Liver (tissue), 9 donors: ENCODE results near the gene GJA5. TPM values are rescaled to one million over a fixed set of nuclear protein-coding genes. Genes with fewer than 3 reads are reported as not detected.

Experiments used
- DNase-seq: peaks from one replicate; pipeline ENCODE4 v3.0.0-alpha.2; 2017; ENCODE audit warnings: low spot score
- H3K27ac ChIP-seq, 2 donors: one replicate each; pipeline ENCODE4 v1.7.0; 2013; ENCODE audit warnings: inconsistent platforms in 2 of 2, low read length in 2 of 2, control low read depth in 1 of 2, low read depth in 1 of 2, mild to moderate bottlenecking in 1 of 2
- H3K27me3 ChIP-seq, 4 donors: one replicate each; pipeline versions ENCODE4 v1.6.1 to v1.7.0; 2013; ENCODE audit warnings: low read length in 3 of 4, inconsistent platforms in 1 of 4, mild to moderate bottlenecking in 1 of 4, moderate library complexity in 1 of 4; ENCODE audit not compliant: control insufficient read depth in 4 of 4, insufficient read depth in 4 of 4
- H3K36me3 ChIP-seq, 4 donors: one replicate each; pipeline versions ENCODE4 v1.6.1 to v1.7.0; 2013; ENCODE audit warnings: low read length in 3 of 4, mild to moderate bottlenecking in 3 of 4, low read depth in 1 of 4, moderate library complexity in 1 of 4; ENCODE audit not compliant: control insufficient read depth in 4 of 4, insufficient read depth in 3 of 4
- H3K4me1 ChIP-seq, 4 donors: one replicate each; pipeline versions ENCODE4 v1.6.1 to v1.7.0; 2013; ENCODE audit warnings: low read length in 3 of 4, mild to moderate bottlenecking in 3 of 4, moderate library complexity in 1 of 4; ENCODE audit not compliant: control insufficient read depth in 4 of 4, insufficient read depth in 4 of 4
- H3K4me3 ChIP-seq, 3 donors: one replicate each; pipeline versions ENCODE4 v1.6.1 to v1.7.0; 2013; ENCODE audit warnings: low read length in 3 of 3, control low read depth in 1 of 3, low read depth in 1 of 3, mild to moderate bottlenecking in 1 of 3
- H3K9ac ChIP-seq, 2 donors: one replicate each; pipeline ENCODE4 v1.7.0; 2013; ENCODE audit warnings: low read length in 2 of 2, mild to moderate bottlenecking in 2 of 2, moderate library complexity in 2 of 2, control low read depth in 1 of 2, low read depth in 1 of 2
- H3K9me3 ChIP-seq, 4 donors: one replicate each; pipeline versions ENCODE4 v1.6.1 to v1.7.0; 2013; ENCODE audit warnings: low read length in 3 of 4; ENCODE audit not compliant: control insufficient read depth in 4 of 4
- EGR1 ChIP-seq, 2 donors: IDR thresholded peaks; 2 replicates each; pipeline ENCODE4 v1.6.1; 2016 to 2018; ENCODE audit warnings: antibody characterized with exemption in 2 of 2, low read depth in 2 of 2
- FOXA1 ChIP-seq: IDR thresholded peaks from 2 replicates; pipeline ENCODE4 v1.6.1; 2016; ENCODE audit warnings: antibody characterized with exemption
- FOXA2 ChIP-seq: IDR thresholded peaks from 2 replicates; pipeline ENCODE4 v1.6.1; 2016; ENCODE audit warnings: antibody characterized with exemption
- GABPA ChIP-seq, 2 donors: IDR thresholded peaks in 1 of 2; conservative IDR thresholded peaks in 1 of 2; 2 replicates each; pipeline ENCODE4 v1.6.1; 2016; ENCODE audit warnings: antibody characterized with exemption in 2 of 2, mild to moderate bottlenecking in 1 of 2, moderate library complexity in 1 of 2
- HNF4A ChIP-seq, 2 donors: conservative IDR thresholded peaks; 2 replicates each; pipeline ENCODE4 v1.6.1; 2016; ENCODE audit warnings: antibody characterized with exemption in 2 of 2, mild to moderate bottlenecking in 2 of 2
- HNF4G ChIP-seq: IDR thresholded peaks from 2 replicates; pipeline ENCODE4 v1.6.1; 2016; ENCODE audit warnings: antibody characterized with exemption
- JUND ChIP-seq, 2 donors: IDR thresholded peaks; 2 replicates each; pipeline ENCODE4 v1.6.1; 2016; ENCODE audit warnings: antibody characterized with exemption in 2 of 2
- NR2F2 ChIP-seq: IDR thresholded peaks from 2 replicates; pipeline ENCODE4 v1.6.1; 2016; ENCODE audit warnings: antibody characterized with exemption
- RAD21 ChIP-seq, 2 donors: IDR thresholded peaks; 2 replicates each; pipeline ENCODE4 v1.6.1; 2016; ENCODE audit warnings: antibody characterized with exemption in 2 of 2, mild to moderate bottlenecking in 2 of 2
- RXRA ChIP-seq, 2 donors: IDR thresholded peaks; 2 replicates each; pipeline ENCODE4 v1.6.1; 2017 to 2018; ENCODE audit warnings: antibody characterized with exemption in 2 of 2, mild to moderate bottlenecking in 1 of 2
- SP1 ChIP-seq: IDR thresholded peaks from 2 replicates; pipeline ENCODE4 v1.6.1; 2018; ENCODE audit warnings: antibody characterized with exemption, mild to moderate bottlenecking
- TAF1 ChIP-seq: conservative IDR thresholded peaks from 2 replicates; pipeline ENCODE4 v1.6.1; 2016; ENCODE audit warnings: antibody characterized with exemption, mild to moderate bottlenecking
- YY1 ChIP-seq: IDR thresholded peaks from 2 replicates; pipeline ENCODE4 v1.6.1; 2016; ENCODE audit warnings: antibody characterized with exemption, mild to moderate bottlenecking
- polyA plus RNA-seq, 2 donors: library from polyadenylated mRNA; stranded (reverse) in 1 of 2; unstranded in 1 of 2; fragments of 200-250 nt in 1 of 2; fragments of >200 nt in 1 of 2; fragmentation: Nextera tagmentation in 1 of 2; extraction: Ambion mirVana in 1 of 2; gene quantifications; one replicate each; pipeline versions ENCODE4 v1.2.1 to v1.2.3, GENCODE V29; 2013 to 2015
- total RNA-seq, 2 donors: library from RNA; depleted of rRNA; stranded (reverse); fragments of >200 nt; gene quantifications; one replicate each; pipeline ENCODE4 v1.2.3, GENCODE V29; 2014
- TF ChIP-seq, protein P1 (sequence below): IDR thresholded peaks from 2 replicates; pipeline ENCODE4 v1.6.1; 2016; ENCODE audit warnings: antibody characterized with exemption, mild to moderate bottlenecking
- TF ChIP-seq, protein P2 (sequence below): IDR thresholded peaks from 2 replicates; pipeline ENCODE4 v1.6.1; 2016; ENCODE audit warnings: antibody characterized with exemption
- TF ChIP-seq, protein P3 (sequence below): fragments of 150-350 bp; IDR thresholded peaks from 2 replicates; pipeline ENCODE4 v1.5.1; 2017; ENCODE audit warnings: improper control_type of control experiment, low read depth, low read length; ENCODE audit not compliant: missing input control
- TF ChIP-seq, protein P4 (sequence below): IDR thresholded peaks from 2 replicates; pipeline ENCODE4 v1.6.1; 2016; ENCODE audit warnings: antibody characterized with exemption
- TF ChIP-seq, protein P5 (sequence below): IDR thresholded peaks from 2 replicates; pipeline ENCODE4 v1.6.1; 2016; ENCODE audit warnings: antibody characterized with exemption
- donor health status: healthy.
- donor health status: healthy.
- donor health status: healthy.
- donor health status: healthy.
- donor health status: healthy.

GJA5 gene
- total and polyA plus RNA-seq, 4 donors: 0.70 to 1.8 (median 1.3) TPM

DNA sequence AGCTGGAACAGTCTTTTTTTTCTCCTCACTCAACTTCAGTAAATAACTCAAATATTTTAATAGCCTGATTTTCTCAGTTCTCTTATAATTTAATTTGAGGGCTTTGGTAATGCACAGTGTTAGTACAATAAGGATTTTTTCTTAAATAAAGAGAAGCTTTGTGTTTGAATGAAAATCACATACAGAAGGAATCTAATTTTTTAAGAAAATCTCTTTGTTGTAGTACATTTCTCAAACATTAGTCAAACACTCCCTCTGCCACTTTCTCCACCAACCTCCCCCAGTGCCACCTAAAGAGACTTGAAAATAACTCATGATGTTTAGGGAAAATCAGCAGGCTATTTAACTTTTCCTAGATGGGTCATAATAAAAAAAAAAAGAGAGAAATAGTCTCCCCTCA lies 47.8 kb downstream of the GJA5 start:
- H3K27ac ChIP-seq: no peak overlapping the region
- no peak for DNase-seq
- TF ChIP-seq HNF4G (no peak), JUND (IDR thresholded peaks at IDR 0.05) (no peak), FOXA2 (no peak), NR2F2 (no peak), FOXA1 (no peak), YY1 (no peak), HNF4A (conservative IDR thresholded peaks at IDR 0.05) (no peak), GABPA (IDR thresholded peaks at IDR 0.05 in 1 of 2, conservative IDR thresholded peaks at IDR 0.05 in 1 of 2) (no peak), EGR1 (IDR thresholded peaks at IDR 0.05; ENCODE audit: low read depth in 2 of 2) (no peak), RAD21 (IDR thresholded peaks at IDR 0.05) (no peak), RXRA (IDR thresholded peaks at IDR 0.05) (no peak), SP1 (no peak), TAF1 (no peak)
- TF ChIP-seq, protein P1, sequence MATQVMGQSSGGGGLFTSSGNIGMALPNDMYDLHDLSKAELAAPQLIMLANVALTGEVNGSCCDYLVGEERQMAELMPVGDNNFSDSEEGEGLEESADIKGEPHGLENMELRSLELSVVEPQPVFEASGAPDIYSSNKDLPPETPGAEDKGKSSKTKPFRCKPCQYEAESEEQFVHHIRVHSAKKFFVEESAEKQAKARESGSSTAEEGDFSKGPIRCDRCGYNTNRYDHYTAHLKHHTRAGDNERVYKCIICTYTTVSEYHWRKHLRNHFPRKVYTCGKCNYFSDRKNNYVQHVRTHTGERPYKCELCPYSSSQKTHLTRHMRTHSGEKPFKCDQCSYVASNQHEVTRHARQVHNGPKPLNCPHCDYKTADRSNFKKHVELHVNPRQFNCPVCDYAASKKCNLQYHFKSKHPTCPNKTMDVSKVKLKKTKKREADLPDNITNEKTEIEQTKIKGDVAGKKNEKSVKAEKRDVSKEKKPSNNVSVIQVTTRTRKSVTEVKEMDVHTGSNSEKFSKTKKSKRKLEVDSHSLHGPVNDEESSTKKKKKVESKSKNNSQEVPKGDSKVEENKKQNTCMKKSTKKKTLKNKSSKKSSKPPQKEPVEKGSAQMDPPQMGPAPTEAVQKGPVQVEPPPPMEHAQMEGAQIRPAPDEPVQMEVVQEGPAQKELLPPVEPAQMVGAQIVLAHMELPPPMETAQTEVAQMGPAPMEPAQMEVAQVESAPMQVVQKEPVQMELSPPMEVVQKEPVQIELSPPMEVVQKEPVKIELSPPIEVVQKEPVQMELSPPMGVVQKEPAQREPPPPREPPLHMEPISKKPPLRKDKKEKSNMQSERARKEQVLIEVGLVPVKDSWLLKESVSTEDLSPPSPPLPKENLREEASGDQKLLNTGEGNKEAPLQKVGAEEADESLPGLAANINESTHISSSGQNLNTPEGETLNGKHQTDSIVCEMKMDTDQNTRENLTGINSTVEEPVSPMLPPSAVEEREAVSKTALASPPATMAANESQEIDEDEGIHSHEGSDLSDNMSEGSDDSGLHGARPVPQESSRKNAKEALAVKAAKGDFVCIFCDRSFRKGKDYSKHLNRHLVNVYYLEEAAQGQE: no peak
- TF ChIP-seq, protein P2, sequence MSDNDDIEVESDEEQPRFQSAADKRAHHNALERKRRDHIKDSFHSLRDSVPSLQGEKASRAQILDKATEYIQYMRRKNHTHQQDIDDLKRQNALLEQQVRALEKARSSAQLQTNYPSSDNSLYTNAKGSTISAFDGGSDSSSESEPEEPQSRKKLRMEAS: no peak
- TF ChIP-seq, protein P3, sequence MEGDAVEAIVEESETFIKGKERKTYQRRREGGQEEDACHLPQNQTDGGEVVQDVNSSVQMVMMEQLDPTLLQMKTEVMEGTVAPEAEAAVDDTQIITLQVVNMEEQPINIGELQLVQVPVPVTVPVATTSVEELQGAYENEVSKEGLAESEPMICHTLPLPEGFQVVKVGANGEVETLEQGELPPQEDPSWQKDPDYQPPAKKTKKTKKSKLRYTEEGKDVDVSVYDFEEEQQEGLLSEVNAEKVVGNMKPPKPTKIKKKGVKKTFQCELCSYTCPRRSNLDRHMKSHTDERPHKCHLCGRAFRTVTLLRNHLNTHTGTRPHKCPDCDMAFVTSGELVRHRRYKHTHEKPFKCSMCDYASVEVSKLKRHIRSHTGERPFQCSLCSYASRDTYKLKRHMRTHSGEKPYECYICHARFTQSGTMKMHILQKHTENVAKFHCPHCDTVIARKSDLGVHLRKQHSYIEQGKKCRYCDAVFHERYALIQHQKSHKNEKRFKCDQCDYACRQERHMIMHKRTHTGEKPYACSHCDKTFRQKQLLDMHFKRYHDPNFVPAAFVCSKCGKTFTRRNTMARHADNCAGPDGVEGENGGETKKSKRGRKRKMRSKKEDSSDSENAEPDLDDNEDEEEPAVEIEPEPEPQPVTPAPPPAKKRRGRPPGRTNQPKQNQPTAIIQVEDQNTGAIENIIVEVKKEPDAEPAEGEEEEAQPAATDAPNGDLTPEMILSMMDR: no peak
- TF ChIP-seq, protein P4, sequence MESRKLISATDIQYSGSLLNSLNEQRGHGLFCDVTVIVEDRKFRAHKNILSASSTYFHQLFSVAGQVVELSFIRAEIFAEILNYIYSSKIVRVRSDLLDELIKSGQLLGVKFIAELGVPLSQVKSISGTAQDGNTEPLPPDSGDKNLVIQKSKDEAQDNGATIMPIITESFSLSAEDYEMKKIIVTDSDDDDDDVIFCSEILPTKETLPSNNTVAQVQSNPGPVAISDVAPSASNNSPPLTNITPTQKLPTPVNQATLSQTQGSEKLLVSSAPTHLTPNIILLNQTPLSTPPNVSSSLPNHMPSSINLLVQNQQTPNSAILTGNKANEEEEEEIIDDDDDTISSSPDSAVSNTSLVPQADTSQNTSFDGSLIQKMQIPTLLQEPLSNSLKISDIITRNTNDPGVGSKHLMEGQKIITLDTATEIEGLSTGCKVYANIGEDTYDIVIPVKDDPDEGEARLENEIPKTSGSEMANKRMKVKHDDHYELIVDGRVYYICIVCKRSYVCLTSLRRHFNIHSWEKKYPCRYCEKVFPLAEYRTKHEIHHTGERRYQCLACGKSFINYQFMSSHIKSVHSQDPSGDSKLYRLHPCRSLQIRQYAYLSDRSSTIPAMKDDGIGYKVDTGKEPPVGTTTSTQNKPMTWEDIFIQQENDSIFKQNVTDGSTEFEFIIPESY: no peak
- TF ChIP-seq, protein P5, sequence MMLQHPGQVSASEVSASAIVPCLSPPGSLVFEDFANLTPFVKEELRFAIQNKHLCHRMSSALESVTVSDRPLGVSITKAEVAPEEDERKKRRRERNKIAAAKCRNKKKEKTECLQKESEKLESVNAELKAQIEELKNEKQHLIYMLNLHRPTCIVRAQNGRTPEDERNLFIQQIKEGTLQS: no peak
- H3K27me3 ChIP-seq: peaks cover 0 to 2% (median 0%) of the 10 kb centered on the region in 4 donors
- no peak overlapping the region for H3K4me3 ChIP-seq
- H3K4me1 ChIP-seq: no peaks in the 10 kb centered on the region
- H3K9ac ChIP-seq: no peak overlapping the region
- no peaks in the 10 kb centered on the region for H3K36me3 ChIP-seq
- H3K9me3 ChIP-seq: no peaks in the 10 kb centered on the region

Other genes with a start within 250 kb of the GJA5 start
- 1 to 10 TPM; 2.3 to 2.8 TPM for gene BCL9, start 219.1 kb downstream of the GJA5 start, total RNA-seq
- gene BCL9, start 219.1 kb downstream of the GJA5 start, polyA plus RNA-seq: 1 to 10 TPM; 1.4 to 5.0 TPM
- gene ACP6, start 90.1 kb downstream of the GJA5 start, total RNA-seq: 1 to 10 TPM; 4.7 to 8.6 TPM
- 10 to 100 TPM in 1 of 2 donors, 1 to 10 TPM in 1; 7.1 to 18.1 TPM for gene ACP6, start 90.1 kb downstream of the GJA5 start, polyA plus RNA-seq
- not detected for gene GJA8, start 142.2 kb upstream of the GJA5 start, total RNA-seq
- gene GJA8, start 142.2 kb upstream of the GJA5 start, polyA plus RNA-seq: not detected
- 10 to 100 TPM; 18.0 to 19.2 TPM for gene GPR89B, start 167.8 kb upstream of the GJA5 start, total RNA-seq
- 10 to 100 TPM in 1 of 2 donors, 1 to 10 TPM in 1; 7.2 to 13.1 TPM for gene GPR89B, start 167.8 kb upstream of the GJA5 start, polyA plus RNA-seq